Measurements from ENCODE around the gene CCKAR. TPM values are rescaled to one million over a fixed set of nuclear protein-coding genes. Genes with fewer than 3 reads are reported as not detected.

CCKAR gene
- total and polyA plus RNA-seq, 2 of the 8 experiments (the other 6 are each of a cell fraction or from before 2014, with no cell fraction given): not detected

DNA sequence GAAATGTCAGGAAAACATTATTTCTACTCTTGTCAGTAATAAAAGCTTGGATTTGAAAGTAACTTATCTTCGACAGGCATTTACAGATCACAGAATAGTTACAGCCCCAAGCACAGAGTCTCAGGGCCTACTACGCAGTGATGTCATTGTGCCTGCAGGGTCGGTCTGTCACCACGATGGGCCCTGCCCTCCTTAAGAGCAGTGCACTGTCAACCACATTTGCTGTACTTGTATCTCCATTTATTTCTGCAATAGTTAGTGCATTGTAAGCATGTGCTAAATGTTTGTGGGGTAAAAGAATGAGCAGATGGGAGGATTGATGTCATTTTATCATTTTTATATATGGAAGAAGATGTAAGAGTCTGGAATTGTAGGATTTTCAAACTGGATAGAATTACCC, 13.6 kb upstream of the CCKAR start:
- Histone ChIP-seq H3K4ac (replicated peaks; ENCODE audit: insufficient read length, low read depth, low read length) (no peak overlapping the region), H4K20me1 (replicated peaks in 1 of 2; ENCODE audit: control insufficient read depth in 1 of 2, insufficient read depth in 2 of 2, low read length in 2 of 2) (no peaks in the 10 kb centered on the region), H2BK20ac (ENCODE audit: low read length) (no peak overlapping the region), H4K91ac (replicated peaks; ENCODE audit: insufficient read length, low read length) (no peak overlapping the region), H3K23me2 (ENCODE audit: low read depth, low read length) (peaks cover 2% of the 10 kb centered on the region; the same call in 1 of the 2 replicates), H3K36me3 (ENCODE audit: control insufficient read depth in 2 of 4, insufficient read depth in 4 of 4, low read length in 3 of 4) (no peaks in the 10 kb centered on the region; a peak in 1 of 8 replicates), H3K27ac (ENCODE audit: low read depth, low read length) (no peak overlapping the region), H2BK15ac (ENCODE audit: low read length) (no peak overlapping the region), H3K9me3 (ENCODE audit: insufficient read depth in 2 of 2, low read depth in 1 of 2, low read length in 1 of 2) (peaks cover 0 to 4% of the 10 kb centered on the region in 2 experiments; a peak in 1 of 4 replicates), H3K79me1 (ENCODE audit: low read depth, low read length) (no peaks in the 10 kb centered on the region), H3K14ac (ENCODE audit: insufficient read length) (no peak overlapping the region), H2BK5ac (ENCODE audit: low read depth, low read length) (no peak overlapping the region), H3K23ac (ENCODE audit: insufficient read length) (no peak overlapping the region), H3K9ac (replicated peaks in 1 of 4; ENCODE audit: extremely low read depth in 1 of 4, low read depth in 3 of 4, low read length in 3 of 4) (no peak overlapping the region), H3K18ac (ENCODE audit: extremely low read depth, low read length) (no peak overlapping the region), H3K27me3 (replicated peaks in 1 of 4; ENCODE audit: control insufficient read depth in 3 of 4, extremely low read depth in 1 of 4, insufficient read depth in 3 of 4, low read length in 3 of 4) (no peaks in the 10 kb centered on the region), H3K56ac (replicated peaks; ENCODE audit: insufficient read length, low read depth, low read length) (no peak overlapping the region), H2BK12ac (ENCODE audit: low read depth, low read length) (no peak overlapping the region), H2AFZ (ENCODE audit: low read length) (no peak overlapping the region), H2BK120ac (replicated peaks; ENCODE audit: low read depth, low read length) (no peak overlapping the region), H4K5ac (ENCODE audit: insufficient read length, low read depth, low read length) (no peak overlapping the region), H4K8ac (ENCODE audit: extremely low read depth, insufficient read depth, low read length) (no peak overlapping the region), H2AK5ac (ENCODE audit: low read depth, low read length) (no peak overlapping the region), H3K79me2 (ENCODE audit: control insufficient read depth in 1 of 2, insufficient read depth in 2 of 2, low read length in 2 of 2) (no peaks in the 10 kb centered on the region), H3K4me1 (replicated peaks in 1 of 4; ENCODE audit: control insufficient read depth in 3 of 4, insufficient read depth in 4 of 4, low read length in 3 of 4) (no peaks in the 10 kb centered on the region), H3K4me2 (ENCODE audit: insufficient read depth in 1 of 2, low read depth in 2 of 2, low read length in 2 of 2) (no peak overlapping the region), H3K4me3 (ENCODE audit: extremely low read depth in 1 of 4, insufficient read depth in 2 of 4, low read depth in 3 of 4, low read length in 4 of 4) (no peak overlapping the region)
- ChIA-PET CTCF (ENCODE audit: partially characterized antibody) (interaction anchor here (0.9 kb wide), 1 partner anchor 14 kb away, joined by 3 read pairs; no protein-coding TSS in a partner anchor), POLR2A (ENCODE audit: partially characterized antibody) (no interaction called here)
- 88% methylated on average over 4 of the region's 4 CpGs; no CpG with 5 or more reads in 1 of the 2 experiments for WGBS, 2 experiments (ENCODE audit: extremely low coverage in 1 of 2, insufficient coverage in 1 of 2, insufficient read length in 1 of 2, insufficient replicate concordance in 2 of 2, low coverage in 1 of 2, low lambda C conversion rate in 2 of 2, missing lambda C conversion rate in 1 of 2)
- DNase-seq (ENCODE audit: low read depth in 1 of 2, low spot score in 2 of 2): no peak
- no peak for FAIRE-seq
- no peak for TF ChIP-seq KDM5A (IDR thresholded peaks at IDR 0.05; ENCODE audit: low read length)
- no peak for TF ChIP-seq SIRT6 (IDR thresholded peaks at IDR 0.05; ENCODE audit: low read length)
- TF ChIP-seq FOSL1 (IDR thresholded peaks at IDR 0.05; ENCODE audit: insufficient read depth, low read depth, low read length): no peak
- no peak for TF ChIP-seq SUZ12 (IDR thresholded peaks at IDR 0.05; ENCODE audit: low read length)
- no peak for TF ChIP-seq GABPA (IDR thresholded peaks at IDR 0.05; ENCODE audit: borderline replicate concordance, insufficient read depth, low read length)
- TF ChIP-seq CREB1 (IDR thresholded peaks at IDR 0.05): no peak
- TF ChIP-seq JUN (IDR thresholded peaks at IDR 0.05; ENCODE audit: low read depth, low read length): no peak
- TF ChIP-seq, protein P1, sequence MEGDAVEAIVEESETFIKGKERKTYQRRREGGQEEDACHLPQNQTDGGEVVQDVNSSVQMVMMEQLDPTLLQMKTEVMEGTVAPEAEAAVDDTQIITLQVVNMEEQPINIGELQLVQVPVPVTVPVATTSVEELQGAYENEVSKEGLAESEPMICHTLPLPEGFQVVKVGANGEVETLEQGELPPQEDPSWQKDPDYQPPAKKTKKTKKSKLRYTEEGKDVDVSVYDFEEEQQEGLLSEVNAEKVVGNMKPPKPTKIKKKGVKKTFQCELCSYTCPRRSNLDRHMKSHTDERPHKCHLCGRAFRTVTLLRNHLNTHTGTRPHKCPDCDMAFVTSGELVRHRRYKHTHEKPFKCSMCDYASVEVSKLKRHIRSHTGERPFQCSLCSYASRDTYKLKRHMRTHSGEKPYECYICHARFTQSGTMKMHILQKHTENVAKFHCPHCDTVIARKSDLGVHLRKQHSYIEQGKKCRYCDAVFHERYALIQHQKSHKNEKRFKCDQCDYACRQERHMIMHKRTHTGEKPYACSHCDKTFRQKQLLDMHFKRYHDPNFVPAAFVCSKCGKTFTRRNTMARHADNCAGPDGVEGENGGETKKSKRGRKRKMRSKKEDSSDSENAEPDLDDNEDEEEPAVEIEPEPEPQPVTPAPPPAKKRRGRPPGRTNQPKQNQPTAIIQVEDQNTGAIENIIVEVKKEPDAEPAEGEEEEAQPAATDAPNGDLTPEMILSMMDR (IDR thresholded peaks at IDR 0.05; ENCODE audit: control extremely low read depth in 1 of 3, insufficient read depth in 1 of 3, low read depth in 1 of 3, low read length in 3 of 3): no peak
- TF ChIP-seq CBX8 (IDR thresholded peaks at IDR 0.05; ENCODE audit: borderline replicate concordance, low read depth, low read length): no peak
- TF ChIP-seq TAF1 (IDR thresholded peaks at IDR 0.05; ENCODE audit: low read depth, low read length): no peak
- no peak for TF ChIP-seq MAFK (IDR thresholded peaks at IDR 0.05; ENCODE audit: low read depth, low read length)
- TF ChIP-seq POU5F1 (IDR thresholded peaks at IDR 0.05; ENCODE audit: low read depth, low read length): no peak
- no peak for TF ChIP-seq KDM1A (IDR thresholded peaks at IDR 0.05; ENCODE audit: borderline replicate concordance, low read length)
